GM08714 (cell line): Measurements from ENCODE around the gene TMEM184A.
"Not testable (repeated sequence)": the region's sequence is repeated elsewhere in the genome, so short reads cannot be mapped to it uniquely, and the experiment has no call there.

Experiments
- H3K4me3 ChIP-seq: fragments of 200-500 bp; sonication (Bioruptor generic); 2 replicates; pipeline ENCODE4 v1.5.1; 2014; ENCODE audit warnings: mild to moderate bottlenecking, low read length, inconsistent platforms
- ZNF274 ChIP-seq: IDR thresholded peaks from 2 replicates; pipeline ENCODE4 v1.6.1; 2012; ENCODE audit warnings: mild to moderate bottlenecking, low read depth, low read length

TMEM184A gene

DNA sequence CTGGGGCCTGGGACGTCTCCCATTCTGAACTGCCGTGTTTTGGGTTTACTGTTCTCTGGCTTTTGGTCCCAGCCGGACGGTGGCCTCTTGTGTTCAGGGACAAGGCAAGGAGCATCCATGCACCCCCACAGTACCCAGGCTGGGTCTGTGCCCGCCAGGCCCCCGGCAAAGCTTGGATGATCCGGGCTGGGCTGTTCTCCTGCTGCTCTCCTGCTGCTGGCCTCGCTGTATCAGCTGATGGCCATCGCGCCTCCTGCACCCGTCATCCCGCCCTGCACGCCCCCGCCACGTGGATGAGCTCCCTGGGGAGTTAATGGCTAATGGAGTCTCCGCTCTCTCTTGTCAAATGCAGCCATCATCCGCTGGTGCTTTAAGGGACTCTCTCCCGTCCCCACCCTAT, 28.7 kb upstream of the TMEM184A start:
- no peak for TF ChIP-seq ZNF274
- no peak overlapping the region for H3K4me3 ChIP-seq

GRCh38 chr7:1583241-1583930, 27.4 kb upstream of the TMEM184A start:
- not testable (repeated sequence) for H3K4me3 ChIP-seq

DNA sequence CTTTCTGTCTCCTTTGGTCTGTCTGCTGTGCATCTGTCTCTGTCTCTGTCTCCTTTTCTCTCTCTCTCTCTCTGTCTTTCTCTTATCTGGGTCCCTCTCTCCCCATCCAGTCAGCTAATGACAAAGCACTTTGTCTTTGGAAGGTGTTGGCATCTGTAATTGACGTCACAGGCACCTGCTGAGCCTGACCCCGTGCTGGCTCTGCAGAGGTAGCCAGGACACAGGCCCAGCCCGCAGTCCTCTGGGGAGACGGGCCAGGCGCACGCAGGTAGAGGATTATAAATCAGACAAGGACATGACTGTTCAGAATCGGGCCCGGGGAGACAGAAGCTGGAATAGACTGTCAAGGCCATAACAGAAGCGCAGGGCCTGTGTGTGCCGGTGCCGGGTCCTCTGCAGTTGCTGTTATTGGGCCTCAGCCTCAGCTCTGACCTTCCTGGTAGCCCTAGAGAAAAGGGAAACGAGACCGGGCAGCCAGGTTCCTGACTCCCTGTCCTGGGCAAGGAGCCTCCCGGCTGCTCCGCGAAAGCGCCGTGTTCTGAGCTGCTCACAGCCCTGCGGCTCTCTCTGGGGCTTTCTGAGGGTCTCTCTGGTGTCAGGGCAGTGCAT, 24.5 kb upstream of the TMEM184A start:
- no peak for TF ChIP-seq ZNF274
- H3K4me3 ChIP-seq = no peak overlapping the region

GRCh38 chr7:1579481-1580421, 23.7 kb upstream of the TMEM184A start:
- H3K4me3 ChIP-seq = no peak overlapping the region
- TF ChIP-seq ZNF274 = no peak

DNA sequence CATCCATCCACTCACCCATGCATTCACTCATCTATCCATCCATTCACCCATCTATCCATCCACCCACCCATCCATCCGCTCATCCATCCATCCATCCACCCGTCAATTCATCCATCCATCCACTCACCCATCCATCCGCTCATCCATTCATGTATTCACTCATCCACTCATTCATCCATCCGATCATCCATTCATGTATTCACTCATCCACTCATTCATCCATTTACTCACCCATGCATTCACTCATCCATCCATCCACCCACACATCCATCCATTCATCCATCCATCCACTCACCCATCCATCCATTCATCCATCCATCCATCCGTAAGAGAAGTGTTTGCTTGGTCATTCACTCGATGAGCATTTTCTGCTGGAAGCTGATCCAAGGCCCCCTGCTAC, 22.5 kb upstream of the TMEM184A start:
- H3K4me3 ChIP-seq = no peak overlapping the region
- no peak for TF ChIP-seq ZNF274

DNA sequence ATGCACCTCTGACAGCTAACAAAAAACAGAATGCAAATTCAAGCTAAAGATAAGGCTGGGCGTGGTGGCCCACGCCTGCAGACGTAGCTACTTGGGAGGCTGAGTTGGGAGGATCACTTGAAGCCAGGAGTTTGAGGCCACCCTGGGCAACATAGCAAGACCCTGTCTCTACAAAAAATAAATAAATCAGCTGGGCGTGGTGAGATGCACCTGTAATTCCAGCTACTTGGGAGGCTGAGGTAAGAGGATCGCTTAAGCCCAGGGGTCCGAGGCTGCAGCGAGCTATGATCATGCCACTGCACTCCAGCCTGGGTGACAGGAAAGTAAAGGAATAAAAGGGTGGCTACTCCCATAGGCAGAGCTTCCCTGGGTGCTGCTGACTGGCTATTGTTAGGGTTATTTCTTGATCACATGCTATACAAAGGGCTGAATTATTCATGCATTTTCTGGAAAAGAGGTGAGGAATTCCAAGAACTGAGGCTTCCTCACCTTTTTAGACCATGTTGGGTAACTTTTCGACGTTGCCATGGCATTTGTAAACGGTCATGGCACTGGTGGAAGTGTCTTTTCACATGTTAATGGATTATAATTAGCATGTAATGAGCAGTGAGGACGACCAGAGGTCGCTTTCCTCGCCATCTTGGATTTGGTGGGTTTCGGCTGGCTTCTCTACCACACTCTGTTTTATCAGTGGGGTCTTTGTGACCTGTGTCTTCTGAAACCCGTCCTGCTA, 20.7 kb upstream of the TMEM184A start:
- TF ChIP-seq ZNF274 = no peak
- no peak overlapping the region for H3K4me3 ChIP-seq

- H3K4me3 ChIP-seq = no peak overlapping the region
- no peak for TF ChIP-seq ZNF274
These were observed 19.8 kb upstream of the TMEM184A start for GRCh38 chr7:1575809-1576208.

- no peak overlapping the region for H3K4me3 ChIP-seq
- TF ChIP-seq ZNF274 = no peak
These were observed 16.3 kb upstream of the TMEM184A start for GRCh38 chr7:1572111-1572822.

- peak within 1 kb of the TSS; percentile 87 for H3K4me3 ChIP-seq
- TF ChIP-seq ZNF274 = no peak
These were observed 14.0 kb upstream of the TMEM184A start, which contains the start of gene PSMG3 for GRCh38 chr7:1569833-1570632. PSMG3 (minus strand) TSS chr7:1570032; CDS start chr7:1569339, 693 bp downstream.

GRCh38 chr7:1569440-1569832, 13.4 kb upstream of the TMEM184A start:
- peak overlapping the region; percentile 87 for H3K4me3 ChIP-seq
- TF ChIP-seq ZNF274 = no peak

DNA sequence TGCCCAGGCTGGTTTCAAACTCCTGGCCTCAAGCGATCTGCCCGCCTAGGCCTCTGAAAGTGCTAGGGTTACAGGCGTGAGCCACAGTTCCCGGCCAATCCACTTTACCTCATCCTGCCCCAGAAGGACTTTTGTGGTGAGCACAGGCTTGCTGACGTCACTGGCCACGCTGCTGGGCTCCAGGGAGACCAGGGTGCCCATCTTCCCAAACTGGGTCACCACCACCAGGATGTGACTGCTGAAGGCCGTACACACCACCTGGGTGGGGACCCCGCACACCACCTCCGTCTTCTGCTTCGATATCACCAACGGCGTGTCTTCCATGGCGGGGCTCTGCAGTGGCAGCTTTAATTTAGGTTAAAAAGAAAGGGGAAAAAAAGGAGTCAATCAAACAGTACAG, 13.0 kb upstream of the TMEM184A start:
- no peak for TF ChIP-seq ZNF274
- H3K4me3 ChIP-seq = peak overlapping the region; percentile 87

- no peak for TF ChIP-seq ZNF274
- no peak overlapping the region for H3K4me3 ChIP-seq
These were observed 12.0 kb upstream of the TMEM184A start for GRCh38 chr7:1567896-1568510.
